ENCODE results near the gene STAG1. TPM values are rescaled to one million over a fixed set of nuclear protein-coding genes. Genes with fewer than 3 reads are reported as not detected.

Gene STAG1
- total and polyA plus RNA-seq, 9 donors, result 18.7 to 66.3 (median 55.8) TPM

DNA sequence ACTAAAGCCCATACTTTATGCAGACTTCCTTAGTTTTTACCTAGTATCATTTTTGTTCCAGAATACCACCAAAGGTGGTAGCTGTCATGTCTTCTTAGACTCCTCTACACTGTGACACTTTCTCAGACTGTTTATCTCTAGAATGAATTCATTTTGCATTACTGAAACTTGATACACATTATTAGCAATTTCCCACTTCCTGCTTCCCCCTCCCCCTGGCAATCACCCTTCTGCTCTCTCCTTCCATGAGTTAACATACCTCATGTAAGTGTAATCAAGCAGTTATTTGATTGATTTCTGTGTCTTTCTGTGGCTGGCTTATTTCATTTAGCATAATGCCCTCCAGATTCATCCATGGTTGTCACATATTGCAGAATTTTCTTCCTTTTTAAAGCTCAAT is 204.9 kb downstream of the STAG1 start:
- Histone ChIP-seq H3K9me3 (no peaks in the 10 kb centered on the region), H3K4me1 (ENCODE audit: insufficient read depth) (no peaks in the 10 kb centered on the region), H3K27ac (no peak overlapping the region), H3K36me3 (no peaks in the 10 kb centered on the region), H3K27me3 (no peaks in the 10 kb centered on the region), H3K4me3 (no peak overlapping the region)
- TF ChIP-seq EP300 (IDR thresholded peaks at IDR 0.05) (no peak), POLR2A (IDR thresholded peaks at IDR 0.05) (no peak)
- TF ChIP-seq, protein P1, sequence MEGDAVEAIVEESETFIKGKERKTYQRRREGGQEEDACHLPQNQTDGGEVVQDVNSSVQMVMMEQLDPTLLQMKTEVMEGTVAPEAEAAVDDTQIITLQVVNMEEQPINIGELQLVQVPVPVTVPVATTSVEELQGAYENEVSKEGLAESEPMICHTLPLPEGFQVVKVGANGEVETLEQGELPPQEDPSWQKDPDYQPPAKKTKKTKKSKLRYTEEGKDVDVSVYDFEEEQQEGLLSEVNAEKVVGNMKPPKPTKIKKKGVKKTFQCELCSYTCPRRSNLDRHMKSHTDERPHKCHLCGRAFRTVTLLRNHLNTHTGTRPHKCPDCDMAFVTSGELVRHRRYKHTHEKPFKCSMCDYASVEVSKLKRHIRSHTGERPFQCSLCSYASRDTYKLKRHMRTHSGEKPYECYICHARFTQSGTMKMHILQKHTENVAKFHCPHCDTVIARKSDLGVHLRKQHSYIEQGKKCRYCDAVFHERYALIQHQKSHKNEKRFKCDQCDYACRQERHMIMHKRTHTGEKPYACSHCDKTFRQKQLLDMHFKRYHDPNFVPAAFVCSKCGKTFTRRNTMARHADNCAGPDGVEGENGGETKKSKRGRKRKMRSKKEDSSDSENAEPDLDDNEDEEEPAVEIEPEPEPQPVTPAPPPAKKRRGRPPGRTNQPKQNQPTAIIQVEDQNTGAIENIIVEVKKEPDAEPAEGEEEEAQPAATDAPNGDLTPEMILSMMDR (IDR thresholded peaks at IDR 0.05), result no peak
- intact Hi-C loops (cut with DNase I), result no loop called here
- no peak for DNase-seq

DNA sequence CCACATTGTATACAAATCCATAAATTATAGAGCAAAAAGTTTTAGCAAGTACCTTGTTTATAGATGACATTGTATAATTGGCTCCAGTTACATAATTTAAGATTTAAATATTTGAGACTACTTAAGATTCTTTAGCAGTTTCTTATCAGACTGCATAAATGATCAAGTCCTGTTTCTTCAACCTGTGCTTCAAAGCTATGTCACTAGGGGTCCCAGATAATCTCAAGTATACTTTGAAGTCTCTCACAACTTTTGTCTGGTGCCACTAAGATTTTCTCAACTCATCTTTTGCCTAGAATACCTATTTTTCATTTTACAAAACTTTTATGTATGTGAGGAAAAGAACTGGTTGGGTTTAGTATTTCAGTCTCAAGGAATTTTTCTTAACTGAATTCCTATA is 205.5 kb downstream of the STAG1 start:
- H3K27me3 ChIP-seq, result no peaks in the 10 kb centered on the region
- H3K9me3 ChIP-seq, result no peaks in the 10 kb centered on the region
- no peaks in the 10 kb centered on the region for H3K4me1 ChIP-seq (ENCODE audit: insufficient read depth)
- intact Hi-C loops (cut with DNase I), result no loop called here
- H3K27ac ChIP-seq, result no peak overlapping the region
- no peak for DNase-seq
- no peak overlapping the region for H3K4me3 ChIP-seq
- no peak for TF ChIP-seq EP300 (IDR thresholded peaks at IDR 0.05)
- TF ChIP-seq, protein P1 (IDR thresholded peaks at IDR 0.05), result no peak
- TF ChIP-seq POLR2A (IDR thresholded peaks at IDR 0.05), result no peak
- no peaks in the 10 kb centered on the region for H3K36me3 ChIP-seq

DNA sequence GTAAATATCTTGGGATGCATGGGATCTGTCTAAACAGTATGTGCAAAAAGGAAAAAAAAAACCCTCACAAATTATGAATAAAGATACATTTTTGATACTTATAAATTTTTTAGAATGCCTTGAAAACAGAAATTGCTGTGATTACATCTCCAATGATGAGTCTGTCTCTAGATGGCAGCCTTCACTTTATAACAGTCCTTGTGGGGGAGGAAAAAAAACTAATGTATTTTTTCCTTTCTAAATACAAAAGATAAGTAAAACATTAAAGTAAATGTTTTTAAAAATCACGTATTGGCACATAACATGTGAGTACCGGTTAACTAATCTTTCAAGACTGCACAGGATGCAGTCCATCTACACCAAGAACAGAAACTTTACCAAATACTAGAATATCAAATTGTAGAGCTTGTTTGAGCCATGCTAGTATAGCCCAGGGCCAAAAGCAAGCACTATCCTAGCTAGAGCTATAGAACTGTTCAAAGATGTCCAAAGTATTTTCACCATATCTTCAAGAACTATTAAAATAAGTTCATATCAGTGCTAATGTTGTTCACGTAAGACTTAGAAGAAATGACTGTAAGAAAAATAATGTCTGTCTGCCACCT is 206.4 kb downstream of the STAG1 start:
- WGBS, 3 donors, result 35 to 44% (median 41%) methylated on average over 3 of the region's 3 CpGs
- H3K36me3 ChIP-seq, result no peaks in the 10 kb centered on the region
- no peak for DNase-seq
- TF ChIP-seq POLR2A (IDR thresholded peaks at IDR 0.05) (no peak), EP300 (IDR thresholded peaks at IDR 0.05) (no peak)
- TF ChIP-seq, protein P1 (IDR thresholded peaks at IDR 0.05), result no peak
- H3K4me3 ChIP-seq, result no peak overlapping the region
- intact Hi-C loops (cut with DNase I), result no loop called here
- no peaks in the 10 kb centered on the region for H3K27me3 ChIP-seq
- H3K9me3 ChIP-seq, result no peaks in the 10 kb centered on the region
- H3K27ac ChIP-seq, result no peak overlapping the region
- H3K4me1 ChIP-seq (ENCODE audit: insufficient read depth), result no peaks in the 10 kb centered on the region

DNA sequence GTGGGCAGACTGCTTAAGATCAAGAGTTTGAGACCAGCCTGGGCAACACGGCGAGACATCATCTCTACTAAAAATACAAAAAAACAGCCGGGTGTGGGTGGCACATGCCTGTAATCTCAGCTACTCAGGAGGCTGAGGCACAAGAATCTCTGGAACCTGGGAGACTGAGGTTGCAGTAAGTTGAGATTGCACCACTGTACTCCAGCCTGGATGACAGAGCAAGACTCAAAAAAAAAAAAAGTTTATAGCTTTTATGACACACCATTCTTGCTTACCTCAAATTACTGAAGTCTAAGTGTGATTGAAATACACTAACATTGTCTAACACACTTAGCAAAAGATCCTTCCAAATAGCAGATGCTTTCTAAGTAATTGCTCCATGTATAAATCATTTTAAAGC is 207.6 kb downstream of the STAG1 start:
- Histone ChIP-seq H3K36me3 (no peaks in the 10 kb centered on the region), H3K27me3 (no peaks in the 10 kb centered on the region), H3K9me3 (no peaks in the 10 kb centered on the region), H3K27ac (no peak overlapping the region), H3K4me3 (no peak overlapping the region), H3K4me1 (ENCODE audit: insufficient read depth) (no peaks in the 10 kb centered on the region)
- 95 to 97% (median 96%) methylated on average over 3 of the region's 3 CpGs for WGBS, 3 donors
- TF ChIP-seq, protein P1 (IDR thresholded peaks at IDR 0.05), result no peak
- TF ChIP-seq POLR2A (IDR thresholded peaks at IDR 0.05), result no peak
- TF ChIP-seq EP300 (IDR thresholded peaks at IDR 0.05), result no peak
- intact Hi-C loops (cut with DNase I), result no loop called here
- DNase-seq, result no peak
